T-cell (primary cell): ENCODE results near the gene NUP153. TPM values are rescaled to one million over a fixed set of nuclear protein-coding genes. Genes with fewer than 3 reads are reported as not detected.

ENCODE experiments used
- ATAC-seq, 4 experiments: fragments of 200-7000 bp in 3 of 4; fragments of 150-1000 bp in 1 of 4; cut with Tn5 transposase; replicated peaks in 1 of 4; 1 replicate in 3 of 4; 2 replicates in 1 of 4; pipeline ENCODE4 v1.10.0; 2021; ENCODE audit warnings: moderate library complexity in 3 of 4, mild to moderate bottlenecking in 2 of 4, moderate number of reproducible peaks in 1 of 4
- CTCF ChIA-PET, 2 donors: fragments of 300-600 bp; sonication (Branson Sonifier 250); formaldehyde crosslinking; loops; one replicate each; lab custom pipeline; 2022; ENCODE audit warnings: antibody characterized with exemption in 2 of 2; lab: Charles Lee
- POLR2A ChIA-PET, 2 donors: fragments of 300-600 bp; sonication (Branson Sonifier 250); formaldehyde crosslinking; loops; one replicate each; lab custom pipeline; 2022; ENCODE audit warnings: antibody characterized with exemption in 2 of 2; lab: Charles Lee
- DNase-seq, 35 experiments: peaks; one replicate each; pipeline versions ENCODE4 v3.0.0 to v3.0.0-alpha.2; 2013 to 2023
- H3K27ac ChIP-seq: one replicate; pipeline ENCODE4 v1.5.1; 2013; ENCODE audit warnings: low read length
- H3K27me3 ChIP-seq, 2 experiments: replicated peaks in 1 of 2; 1 replicate in 1 of 2; 2 replicates in 1 of 2; pipeline versions ENCODE4 v1.6.1 to v1.7.0; 2013; ENCODE audit warnings: low read length in 1 of 2, mixed read lengths in 1 of 2; ENCODE audit not compliant: control insufficient read depth in 2 of 2, insufficient read depth in 2 of 2; ENCODE audit errors: extremely low read depth in 1 of 2
- H3K36me3 ChIP-seq, 2 donors: 1 replicate in 1 of 2; 2 replicates in 1 of 2; pipeline versions ENCODE4 v1.6.1 to v1.7.0; 2013; ENCODE audit warnings: low read length in 1 of 2; ENCODE audit not compliant: control insufficient read depth in 2 of 2, insufficient read depth in 1 of 2; ENCODE audit errors: extremely low read depth in 1 of 2
- H3K4me1 ChIP-seq, 2 experiments: 1 replicate in 1 of 2; 2 replicates in 1 of 2; pipeline versions ENCODE4 v1.6.1 to v1.7.0; 2013; ENCODE audit warnings: low read length in 2 of 2, mixed read lengths in 1 of 2; ENCODE audit not compliant: insufficient read depth in 2 of 2, control insufficient read depth in 1 of 2; ENCODE audit errors: extremely low read depth in 1 of 2
- H3K4me3 ChIP-seq, 2 donors: 1 replicate in 1 of 2; 2 replicates in 1 of 2; pipeline versions ENCODE4 v1.5.1 to v1.7.0; 2013; ENCODE audit warnings: mild to moderate bottlenecking in 2 of 2, low read length in 1 of 2, moderate library complexity in 1 of 2; ENCODE audit not compliant: control insufficient read depth in 1 of 2; ENCODE audit errors: extremely low read depth in 1 of 2
- H3K9me3 ChIP-seq: 2 replicates; pipeline ENCODE4 v1.7.0; 2013
- H3K27ac Mint-ChIP-seq, 2 donors: one replicate each; pipeline ENCODE4 v1.8.0; 2020 to 2021; ENCODE audit warnings: mild to moderate bottlenecking in 2 of 2, mixed read lengths in 2 of 2
- H3K27me3 Mint-ChIP-seq, 2 donors: one replicate each; pipeline ENCODE4 v1.8.0; 2021 to 2022; ENCODE audit warnings: mixed read lengths in 2 of 2
- H3K36me3 Mint-ChIP-seq: one replicate; pipeline ENCODE4 v1.8.0; 2021; ENCODE audit warnings: mixed read lengths
- H3K4me1 Mint-ChIP-seq, 3 donors: one replicate each; pipeline ENCODE4 v1.8.0; 2020 to 2022; ENCODE audit warnings: mixed read lengths in 3 of 3, mild to moderate bottlenecking in 1 of 3
- H3K4me3 Mint-ChIP-seq, 3 donors: one replicate each; pipeline ENCODE4 v1.8.0; 2020 to 2022; ENCODE audit warnings: mild to moderate bottlenecking in 3 of 3, mixed read lengths in 3 of 3, moderate library complexity in 3 of 3
- H3K9me3 Mint-ChIP-seq, 3 donors: one replicate each; pipeline ENCODE4 v1.8.0; 2020 to 2022; ENCODE audit warnings: mixed read lengths in 3 of 3
- WGBS: methylation state at CpG from one replicate; pipeline ENCODE4 v1.1.5; 2013; ENCODE audit warnings: missing lambda C conversion rate; ENCODE audit not compliant: insufficient coverage; 5-methylcytosine and 5-hydroxymethylcytosine counted together
- total RNA-seq, 35 experiments: library from RNA in 6 of 35; stranded (reverse) in 6 of 35; fragments of 120-200 nt in 1 of 35; gene quantifications; one replicate each; pipeline versions ENCODE4 v1.2.1 to v1.2.4 and lab custom pipeline; 2013 to 2026

NUP153 gene
- total RNA-seq, 5 donors from 2014 or later (not counting 1 experiment from before 2014, with no cell fraction given): 46.4 to 58.5 (median 54.2) TPM

- Histone ChIP-seq H3K27ac (no peak overlapping the region), H3K4me3 (no peak overlapping the region), H3K27me3 (no peaks in the 10 kb centered on the region), H3K4me1 (peaks cover 0 to 35% of the 10 kb centered on the region in 2 experiments), H3K9me3 (no peaks in the 10 kb centered on the region), H3K36me3 (peaks cover 0 to 4% of the 10 kb centered on the region in 2 donors)
- Mint-ChIP-seq H3K4me1 (peaks cover 68 to 82% (median 74%) of the 10 kb centered on the region in 3 donors), H3K27ac (peak overlapping the region; percentile 7 to 36), H3K4me3 (peak overlapping the region in 1 of 3 donors; percentile 13), H3K9me3 (no peaks in the 10 kb centered on the region), H3K27me3 (no peaks in the 10 kb centered on the region), H3K36me3 (peaks cover 20% of the 10 kb centered on the region)
- no peak for ATAC-seq
- WGBS: no CpG with 5 or more reads among the region's 4 CpGs
- POLR2A ChIA-PET: interaction anchor here in 1 of 2 donors (0.6 to 1.3 kb wide), 4 partner anchors 10 to 65 kb away, joined by 4 to 9 read pairs (median 4); no protein-coding TSS in a partner anchor
- no peak for DNase-seq
- CTCF ChIA-PET: interaction anchor here in 1 of 2 donors (0.7 to 2.4 kb wide), 5 partner anchors 9 to 34 kb away, joined by 3 to 27 read pairs (median 4); no protein-coding TSS in a partner anchor
These were observed 14.7 kb downstream of the NUP153 start for GRCh38 chr6:17691925-17692538.

GRCh38 chr6:17688481-17688880 is 18.2 kb downstream of the NUP153 start:
- Mint-ChIP-seq H3K9me3 (no peaks in the 10 kb centered on the region), H3K27ac (no peak overlapping the region), H3K4me1 (peaks cover 61 to 74% (median 65%) of the 10 kb centered on the region in 3 donors), H3K4me3 (no peak overlapping the region), H3K36me3 (peaks cover 23% of the 10 kb centered on the region), H3K27me3 (no peaks in the 10 kb centered on the region)
- no peak overlapping the region for H3K4me3 ChIP-seq
- ChIA-PET CTCF (interaction anchor here in 1 of 2 donors (0.7 to 0.8 kb wide), 2 partner anchors 14 to 61 kb away, joined by 3 to 4 read pairs; no protein-coding TSS in a partner anchor), POLR2A (interaction anchor here in 1 of 2 donors (0.7 kb wide), 1 partner anchor 55 kb away, joined by 3 read pairs; no protein-coding TSS in a partner anchor)
- no peaks in the 10 kb centered on the region for H3K9me3 ChIP-seq
- DNase-seq: no peak
- no peak for ATAC-seq
- no peak overlapping the region for H3K27ac ChIP-seq
- no CpG with 5 or more reads among the region's 2 CpGs for WGBS
- H3K36me3 ChIP-seq: peaks cover 0 to 17% of the 10 kb centered on the region in 2 donors
- peaks cover 0 to 22% of the 10 kb centered on the region in 2 experiments for H3K4me1 ChIP-seq
- no peaks in the 10 kb centered on the region for H3K27me3 ChIP-seq

GRCh38 chr6:17687136-17687535 is 19.6 kb downstream of the NUP153 start:
- no peak for ATAC-seq
- Mint-ChIP-seq H3K4me1 (peaks cover 59 to 70% (median 60%) of the 10 kb centered on the region in 3 donors), H3K4me3 (no peak overlapping the region), H3K9me3 (no peaks in the 10 kb centered on the region), H3K36me3 (peaks cover 33% of the 10 kb centered on the region), H3K27me3 (no peaks in the 10 kb centered on the region), H3K27ac (peak overlapping the region in 1 of 2 donors; percentile 1)
- Histone ChIP-seq H3K4me1 (peaks cover 0 to 18% of the 10 kb centered on the region in 2 experiments), H3K4me3 (no peak overlapping the region), H3K36me3 (peaks cover 0 to 20% of the 10 kb centered on the region in 2 donors), H3K27me3 (no peaks in the 10 kb centered on the region), H3K27ac (no peak overlapping the region), H3K9me3 (no peaks in the 10 kb centered on the region)
- no peak for DNase-seq
- ChIA-PET POLR2A (interaction anchor here (0.7 kb wide), 2 partner anchors 8 to 18 kb away, joined by 4 read pairs; no protein-coding TSS in a partner anchor), CTCF (interaction anchor here (0.5 to 0.8 kb wide), 3 partner anchors 13 to 1067 kb away, joined by 3 to 4 read pairs (median 3); no protein-coding TSS in a partner anchor)
- no CpG with 5 or more reads among the region's 1 CpG for WGBS

GRCh38 chr6:17684134-17684533 is 22.6 kb downstream of the NUP153 start:
- CTCF ChIA-PET: interaction anchor here in 1 of 2 donors (0.5 to 1.0 kb wide), 4 partner anchors 9 to 240 kb away, joined by 3 to 10 read pairs (median 4); no protein-coding TSS in a partner anchor
- DNase-seq (no peak), ATAC-seq (no peak)
- Histone ChIP-seq H3K4me1 (peaks cover 0 to 7% of the 10 kb centered on the region in 2 experiments), H3K9me3 (no peaks in the 10 kb centered on the region), H3K27me3 (no peaks in the 10 kb centered on the region), H3K36me3 (peaks cover 0 to 24% of the 10 kb centered on the region in 2 donors), H3K27ac (no peak overlapping the region), H3K4me3 (no peak overlapping the region)
- no peak overlapping the region for H3K27ac Mint-ChIP-seq
- H3K9me3 Mint-ChIP-seq: no peaks in the 10 kb centered on the region
- H3K36me3 Mint-ChIP-seq: peaks cover 52% of the 10 kb centered on the region
- POLR2A ChIA-PET: no interaction called here
- H3K4me3 Mint-ChIP-seq: no peak overlapping the region
- 90% methylated on average over 1 of the region's 1 CpG for WGBS
- H3K27me3 Mint-ChIP-seq: no peaks in the 10 kb centered on the region
- peaks cover 59 to 69% (median 67%) of the 10 kb centered on the region in 3 donors for H3K4me1 Mint-ChIP-seq

- Mint-ChIP-seq H3K27me3 (no peaks in the 10 kb centered on the region), H3K4me3 (no peak overlapping the region), H3K4me1 (peaks cover 62 to 69% (median 68%) of the 10 kb centered on the region in 3 donors), H3K36me3 (peaks cover 51% of the 10 kb centered on the region), H3K9me3 (no peaks in the 10 kb centered on the region), H3K27ac (no peak overlapping the region)
- Histone ChIP-seq H3K4me1 (peaks cover 0 to 7% of the 10 kb centered on the region in 2 experiments), H3K9me3 (no peaks in the 10 kb centered on the region), H3K27ac (no peak overlapping the region), H3K36me3 (peaks cover 0 to 24% of the 10 kb centered on the region in 2 donors), H3K4me3 (no peak overlapping the region), H3K27me3 (no peaks in the 10 kb centered on the region)
- ChIA-PET POLR2A (no interaction called here), CTCF (interaction anchor here in 1 of 2 donors (0.5 to 0.6 kb wide), 2 partner anchors 66 to 172 kb away, joined by 3 to 10 read pairs; no protein-coding TSS in a partner anchor)
- no peak for ATAC-seq
- WGBS: no CpG with 5 or more reads among the region's 2 CpGs
- no peak for DNase-seq
These were observed 23.3 kb downstream of the NUP153 start for GRCh38 chr6:17683428-17683827.

- ChIA-PET POLR2A (no interaction called here), CTCF (no interaction called here)
- ATAC-seq (peak in 1 of 4 experiments; percentile 23), DNase-seq (no peak)
- Histone ChIP-seq H3K9me3 (no peaks in the 10 kb centered on the region), H3K27me3 (no peaks in the 10 kb centered on the region), H3K4me3 (no peak overlapping the region), H3K27ac (no peak overlapping the region), H3K36me3 (peaks cover 4 to 23% of the 10 kb centered on the region in 2 donors), H3K4me1 (peaks cover 0 to 11% of the 10 kb centered on the region in 2 experiments)
- H3K9me3 Mint-ChIP-seq: no peaks in the 10 kb centered on the region
- peaks cover 43% of the 10 kb centered on the region for H3K36me3 Mint-ChIP-seq
- H3K27me3 Mint-ChIP-seq: no peaks in the 10 kb centered on the region
- peak overlapping the region in 1 of 2 donors; percentile 34 for H3K27ac Mint-ChIP-seq
- 95% methylated on average over 7 of the region's 8 CpGs for WGBS
- peaks cover 68 to 79% (median 70%) of the 10 kb centered on the region in 3 donors for H3K4me1 Mint-ChIP-seq
- no peak overlapping the region for H3K4me3 Mint-ChIP-seq
These were observed 27.0 kb downstream of the NUP153 start for GRCh38 chr6:17679726-17680125.
